ENCODE data around the gene PANX1.

Gene PANX1

DNA sequence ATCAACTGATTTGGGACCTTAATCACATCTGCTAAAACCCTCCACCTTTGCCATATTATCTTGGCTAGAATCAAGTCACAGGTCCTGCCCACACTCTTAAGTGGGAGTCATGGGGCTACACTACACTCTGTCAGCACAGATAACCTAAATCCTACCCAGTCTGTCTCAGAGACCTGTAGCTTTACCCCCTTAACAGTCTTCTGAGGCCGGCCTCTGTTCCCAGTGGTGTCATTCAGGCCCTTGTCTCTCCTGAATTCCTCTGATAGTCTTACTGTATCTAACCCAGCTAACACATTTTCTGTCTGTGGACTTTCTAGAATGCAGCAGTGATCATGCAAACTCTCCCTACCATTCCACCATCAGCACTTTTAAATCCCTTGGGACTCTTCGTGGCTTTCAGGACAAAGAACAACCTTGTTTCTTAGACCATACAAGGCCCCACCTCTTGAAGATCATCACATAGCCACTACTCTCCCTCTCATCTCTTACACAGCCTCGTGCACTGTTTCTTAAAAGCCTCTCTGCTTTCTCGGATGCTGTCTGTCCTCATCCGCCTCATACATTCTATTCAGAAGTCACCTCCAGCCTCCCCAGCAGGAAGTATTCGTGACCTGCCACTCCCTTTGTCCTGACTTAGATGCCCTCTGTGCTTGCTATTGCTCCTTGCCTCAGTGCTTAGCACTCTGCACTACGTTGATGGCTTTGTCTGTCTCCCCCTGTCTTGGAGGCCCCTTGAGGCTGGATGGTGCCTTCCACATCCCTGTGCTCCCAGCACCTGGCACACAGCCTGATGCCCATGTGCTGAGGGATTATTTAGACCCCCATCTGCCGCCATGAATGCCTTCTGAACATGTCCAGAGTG is 57.9 kb downstream of the PANX1 start:
- DNase-seq, result no peak

DNA sequence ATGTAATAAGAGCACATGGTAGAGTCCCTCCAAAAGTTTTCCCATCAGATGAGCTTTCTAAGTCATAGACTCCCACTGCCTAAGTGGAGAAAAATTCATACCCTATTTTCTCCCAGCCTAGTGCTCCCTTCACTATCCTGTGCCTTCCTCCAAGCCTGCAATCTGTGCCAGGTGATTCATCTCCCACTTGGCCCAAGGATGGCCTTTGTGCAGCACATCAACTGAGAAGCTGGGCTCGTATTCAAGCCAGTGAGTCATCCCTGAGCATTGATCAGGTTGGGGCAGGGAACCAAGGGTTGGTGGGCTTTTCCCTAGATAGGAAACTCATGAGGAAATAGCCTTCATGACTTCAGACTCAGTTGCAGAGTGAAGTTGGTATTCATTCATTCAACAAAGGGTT is 64.6 kb downstream of the PANX1 start:
- DNase-seq, result no peak

- no peak for DNase-seq
These were observed 66.1 kb downstream of the PANX1 start for GRCh38 chr11:94194712-94195111.

DNA sequence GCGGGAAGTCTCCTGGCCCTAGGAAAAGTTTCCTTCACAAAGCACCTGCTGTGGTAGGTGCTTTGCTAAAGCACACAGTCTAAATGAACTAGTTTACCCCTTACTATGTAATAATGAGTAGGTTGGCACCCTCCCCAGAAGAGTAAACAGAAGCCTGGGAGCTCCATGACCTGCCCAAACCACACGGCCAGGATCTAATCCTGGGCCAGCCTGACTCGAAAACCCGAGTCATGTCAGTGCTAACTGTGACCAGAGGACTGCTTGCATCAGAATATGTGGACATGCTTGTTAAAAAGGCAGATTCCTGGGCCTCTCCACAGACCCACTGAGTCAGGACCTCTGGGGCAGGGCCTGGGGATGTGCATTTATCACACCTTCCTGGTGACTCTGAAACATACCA is 67.7 kb downstream of the PANX1 start:
- DNase-seq, result no peak

GRCh38 chr11:94198718-94199117 is 70.1 kb downstream of the PANX1 start:
- DNase-seq, result no peak

DNA sequence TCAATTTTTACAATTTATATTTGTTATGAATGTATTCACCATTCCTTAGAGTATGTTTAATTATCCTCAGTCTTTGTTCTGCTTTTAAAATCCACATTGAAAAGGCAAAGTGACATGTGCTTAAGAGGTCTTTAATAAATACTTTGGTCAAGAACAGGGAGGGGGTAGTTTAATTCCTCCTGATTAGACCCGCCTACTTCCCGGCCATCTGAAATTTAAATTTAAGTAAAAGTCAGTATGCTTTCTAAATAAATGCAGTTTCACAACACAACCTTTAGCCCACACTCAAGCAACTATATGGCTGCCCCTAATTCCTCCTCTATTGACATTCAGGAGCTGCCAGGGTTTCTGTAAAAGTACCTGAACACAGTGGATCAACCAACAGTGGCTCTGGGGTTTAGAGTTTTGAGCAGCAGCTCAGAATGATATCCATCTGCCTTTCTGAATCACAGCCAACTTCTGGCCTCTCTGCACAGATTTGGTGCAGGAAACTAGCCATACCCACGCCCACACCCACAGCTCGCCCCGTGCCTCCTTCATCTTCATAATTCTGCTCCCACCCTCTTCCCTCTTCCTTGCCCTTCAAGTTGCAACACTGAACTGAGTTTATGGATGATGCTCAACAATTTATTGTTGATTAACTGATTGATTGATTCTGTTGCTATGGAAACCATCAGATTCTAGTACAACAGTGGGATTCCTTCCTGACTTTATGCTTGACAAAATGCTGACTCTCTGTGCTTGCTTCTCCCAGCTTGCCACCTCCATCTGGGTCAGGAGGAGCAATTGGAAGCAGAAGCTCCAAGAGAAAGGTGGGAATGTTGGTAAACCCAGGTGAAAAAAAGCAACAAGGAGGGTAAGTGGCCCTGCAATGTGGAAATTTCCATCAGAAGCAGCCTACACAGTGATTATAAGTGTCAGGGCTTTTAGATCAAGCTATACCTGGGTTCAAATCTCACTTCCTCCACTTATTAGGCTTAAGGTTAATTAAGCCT is 70.8 kb downstream of the PANX1 start:
- DNase-seq, result no peak

- no peak for DNase-seq
These were observed 72.4 kb downstream of the PANX1 start for GRCh38 chr11:94201004-94201465.

- DNase-seq, result peak; percentile 76
These were observed 74.4 kb downstream of the PANX1 start for GRCh38 chr11:94203070-94203469.

GRCh38 chr11:94211261-94211830 is 82.7 kb downstream of the PANX1 start:
- DNase-seq, result no peak

DNA sequence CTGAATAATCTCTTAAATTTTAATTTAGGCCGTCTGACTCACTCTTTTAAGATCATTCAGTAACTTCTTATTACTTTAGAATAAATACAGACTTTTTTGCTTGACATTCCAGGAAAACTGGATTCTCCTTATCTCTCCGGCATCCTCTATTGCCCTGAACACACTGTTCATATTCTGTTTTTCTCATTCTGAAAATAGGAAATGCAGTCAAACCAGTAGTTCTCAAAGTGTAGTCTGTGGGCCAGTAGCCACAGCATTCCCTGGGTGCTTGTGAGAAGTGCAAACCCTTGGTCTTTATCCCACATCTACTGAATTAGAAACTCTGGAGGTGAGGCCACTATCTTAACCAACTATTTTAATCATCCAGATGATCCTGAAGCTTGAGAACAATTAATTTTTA is 84.3 kb downstream of the PANX1 start:
- no peak for DNase-seq

DNA sequence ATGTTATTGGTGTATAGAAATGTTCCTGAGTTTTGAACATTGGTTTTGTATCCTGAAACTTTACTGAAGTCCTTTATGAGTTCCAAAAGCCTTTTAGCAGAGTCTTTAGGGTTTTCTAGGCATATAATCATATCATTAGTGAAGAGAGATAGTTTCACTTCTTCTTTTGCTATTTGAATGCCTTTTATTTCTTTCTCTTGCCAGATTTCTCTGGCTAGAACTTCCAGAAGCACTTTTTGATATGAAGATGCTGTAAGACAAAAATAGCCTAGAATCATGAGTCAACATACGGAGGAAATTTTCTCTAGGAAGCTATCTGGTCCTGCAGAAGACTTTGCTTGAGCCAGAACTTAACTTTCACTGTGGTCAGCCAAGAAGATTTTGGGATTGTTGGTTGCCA is 89.1 kb downstream of the PANX1 start:
- no peak for DNase-seq

- peak; percentile 3 for DNase-seq
These were observed 89.7 kb downstream of the PANX1 start for GRCh38 chr11:94218372-94218771.

DNA sequence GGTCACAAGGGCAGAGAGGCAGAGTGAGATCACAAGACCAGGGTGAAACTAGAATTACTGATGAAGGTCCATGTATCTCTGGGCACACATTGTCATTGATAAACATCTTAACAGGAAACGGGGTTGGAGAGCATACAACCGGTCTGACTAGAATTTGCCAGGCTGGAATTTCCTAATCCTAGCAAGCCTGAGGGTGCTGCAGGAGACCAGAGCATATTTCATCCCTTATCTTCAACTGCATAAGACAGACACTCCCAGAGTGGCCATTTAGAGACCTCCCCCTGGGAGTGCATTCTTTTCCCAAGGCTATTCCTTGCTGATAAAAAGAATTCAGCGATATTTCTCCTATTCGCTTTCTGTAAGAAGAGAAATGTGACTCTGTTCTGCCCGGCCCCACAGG is 91.1 kb downstream of the PANX1 start:
- peak; percentile 3 for DNase-seq

- DNase-seq, result no peak
These were observed 95.4 kb downstream of the PANX1 start for GRCh38 chr11:94224078-94224477.

All from OCI-M1 (cell line).